GM19351 (cell line): ENCODE data around the gene PIBF1.
"Not testable (repeated sequence)": the region's sequence is repeated elsewhere in the genome, so short reads cannot be mapped to it uniquely, and the experiment has no call there.

Experiments used
- ATAC-seq: cut with Tn5 transposase; IDR thresholded peaks from one replicate; pipeline ENCODE4 v1.9.1; 2021; ENCODE audit warnings: mild to moderate bottlenecking, moderate library complexity; ENCODE audit not compliant: unreplicated experiment

The PIBF1 gene

DNA sequence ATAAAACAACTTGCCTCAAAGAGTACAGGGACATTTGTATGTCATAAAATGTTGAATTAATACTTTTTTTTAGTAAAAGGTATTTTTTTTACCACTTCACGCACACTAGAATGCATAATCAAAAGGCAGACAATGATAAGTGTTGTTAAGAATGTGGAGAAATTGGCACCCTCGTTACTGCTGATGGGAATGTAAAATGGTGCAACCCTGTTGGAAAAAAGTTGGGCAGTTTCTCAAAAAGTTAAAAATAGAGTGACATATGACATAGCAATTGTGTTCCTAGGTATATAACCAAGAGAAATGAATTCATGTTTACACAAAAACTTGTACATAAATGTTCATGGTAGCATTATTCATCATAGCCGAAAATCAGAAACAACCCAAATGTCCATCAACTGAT is 109.5 kb downstream of the PIBF1 start:
- no peak for ATAC-seq

DNA sequence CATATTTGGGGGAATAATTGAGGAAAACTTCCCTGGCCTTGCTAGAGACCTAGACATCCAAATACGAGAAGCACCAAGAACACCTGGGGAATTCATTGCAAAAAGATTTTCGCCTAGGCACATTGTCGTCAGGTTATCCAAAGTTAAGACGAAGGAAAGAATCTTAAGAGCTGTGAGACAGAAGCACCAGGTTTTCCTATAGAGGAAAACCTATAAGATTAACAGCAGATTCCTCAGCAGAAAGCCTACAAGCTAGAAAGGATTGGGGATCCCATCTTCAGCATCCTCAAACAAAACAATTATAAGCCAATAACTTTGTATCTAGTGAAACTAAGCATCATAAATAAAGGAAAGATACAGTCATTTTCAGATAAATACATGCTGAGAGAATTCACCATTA is 114.9 kb downstream of the PIBF1 start:
- no peak for ATAC-seq

- not testable (repeated sequence) for ATAC-seq
These were observed 119.6 kb downstream of the PIBF1 start for GRCh38 chr13:72901546-72901945.

GRCh38 chr13:72908416-72908815 is 126.5 kb downstream of the PIBF1 start:
- no peak for ATAC-seq

GRCh38 chr13:72911981-72912380 is 130.0 kb downstream of the PIBF1 start:
- no peak for ATAC-seq

DNA sequence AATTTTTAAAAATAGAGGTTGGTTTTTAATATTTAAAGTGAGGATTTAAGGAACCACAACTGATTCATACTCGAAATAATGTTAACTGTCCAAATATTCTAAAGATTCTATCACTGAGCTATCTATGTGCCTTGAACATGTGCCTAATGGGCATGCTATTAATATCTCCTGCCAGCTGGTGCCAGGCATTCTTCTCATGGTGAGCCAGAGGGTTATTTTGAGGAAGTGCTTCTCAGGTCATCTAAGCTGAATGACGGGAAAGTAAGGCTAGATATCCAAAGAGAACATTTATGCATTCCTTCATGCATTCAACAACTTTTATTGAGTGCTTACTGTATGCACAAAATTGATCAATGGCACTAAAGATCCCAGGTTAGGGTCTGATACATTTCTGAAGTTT is 138.2 kb downstream of the PIBF1 start:
- no peak for ATAC-seq

DNA sequence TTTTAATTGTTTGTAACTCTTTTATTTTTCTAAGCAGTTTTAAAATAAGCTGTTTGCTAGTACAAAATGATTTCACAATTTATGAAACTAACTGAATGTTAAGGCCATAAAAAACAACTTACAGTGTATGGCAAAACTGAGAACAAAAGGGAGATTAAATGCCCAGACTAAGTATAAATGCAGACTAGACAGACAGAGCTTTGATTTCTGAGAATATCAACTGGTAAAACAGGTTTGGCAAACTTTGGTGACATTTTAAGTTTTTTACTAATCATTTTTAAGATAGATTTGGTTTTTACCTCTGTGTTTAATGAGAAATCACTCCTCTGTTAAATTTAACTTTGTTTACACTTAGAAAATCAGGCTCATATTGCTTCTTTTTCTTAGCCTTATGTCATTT is 149.4 kb downstream of the PIBF1 start:
- no peak for ATAC-seq

- no peak for ATAC-seq
These were observed 150.3 kb downstream of the PIBF1 start for GRCh38 chr13:72932250-72932649.

GRCh38 chr13:72946267-72946666 is 164.3 kb downstream of the PIBF1 start:
- ATAC-seq = not testable (repeated sequence)

DNA sequence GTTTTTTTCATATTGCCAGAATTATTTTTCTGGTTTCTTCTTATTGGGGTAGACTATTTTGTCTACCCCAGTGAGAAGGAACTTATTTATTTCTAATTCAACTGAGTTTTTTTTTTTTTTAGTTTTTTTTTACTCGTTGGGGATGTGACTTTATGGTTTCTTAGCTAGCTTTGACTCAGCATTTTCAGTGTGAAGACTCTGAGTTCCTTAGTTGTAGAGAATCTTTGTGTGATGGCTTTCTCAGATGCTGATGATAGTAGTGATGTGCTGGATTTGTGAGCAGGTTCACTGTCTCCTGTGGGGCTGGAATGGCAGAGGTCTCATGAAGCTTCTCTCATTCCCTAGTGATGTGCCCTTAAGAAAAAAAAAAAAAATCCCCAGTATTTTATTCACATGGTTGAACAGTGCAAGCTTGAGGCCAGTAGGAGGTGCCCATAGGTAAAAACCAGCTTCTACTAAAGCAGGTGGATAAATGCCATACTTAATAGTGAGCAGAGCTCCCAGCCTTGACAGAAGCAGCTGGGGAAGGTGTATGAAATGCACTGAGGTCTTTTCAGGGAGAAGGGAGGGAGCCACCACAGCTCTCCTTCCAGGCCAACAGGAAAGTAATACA is 170.7 kb downstream of the PIBF1 start:
- peak; percentile 38 for ATAC-seq

- ATAC-seq = no peak
These were observed 171.5 kb downstream of the PIBF1 start for GRCh38 chr13:72953391-72953965.

DNA sequence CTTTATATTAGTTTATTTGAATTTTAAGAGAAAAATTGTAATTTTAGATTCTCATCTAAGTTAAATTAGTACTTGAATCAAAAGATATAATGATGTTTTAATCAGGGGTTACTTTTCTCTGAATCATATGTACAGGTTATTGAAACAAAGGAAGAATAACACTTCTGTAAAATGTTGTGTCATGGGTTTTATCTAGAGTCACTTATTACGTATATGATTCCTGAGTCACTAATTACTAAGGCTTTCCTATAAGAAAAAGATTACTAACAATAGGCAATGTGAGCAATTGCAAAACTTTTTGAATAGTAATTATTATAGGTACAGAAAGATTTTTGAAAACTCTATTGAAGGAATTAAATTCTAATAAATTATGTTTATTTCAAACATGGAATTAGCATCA is 177.7 kb downstream of the PIBF1 start:
- no peak for ATAC-seq

GRCh38 chr13:72960114-72960513 is 178.2 kb downstream of the PIBF1 start:
- no peak for ATAC-seq

- no peak for ATAC-seq
These were observed 178.6 kb downstream of the PIBF1 start for GRCh38 chr13:72960541-72960940.

DNA sequence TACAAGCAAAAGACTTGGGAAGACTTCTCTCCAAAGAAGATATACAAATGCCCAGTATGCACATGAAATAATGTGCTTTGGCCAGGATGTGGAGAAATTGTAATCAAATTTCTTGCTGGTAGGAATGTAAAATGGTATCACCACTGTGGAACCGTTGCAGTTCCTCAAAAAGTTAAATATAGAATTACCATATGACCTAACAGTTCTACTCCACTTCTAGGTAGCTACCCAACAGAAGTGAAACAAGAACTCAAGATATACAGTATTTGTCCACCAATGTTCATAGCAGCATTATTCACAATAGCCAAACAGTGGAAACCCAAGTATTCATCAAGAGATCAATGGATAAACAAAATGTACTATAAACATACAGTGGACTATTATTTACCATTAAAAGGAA is 181.8 kb downstream of the PIBF1 start:
- ATAC-seq = peak; percentile 88

GRCh38 chr13:72970301-72970880 is 188.5 kb downstream of the PIBF1 start:
- no peak for ATAC-seq

DNA sequence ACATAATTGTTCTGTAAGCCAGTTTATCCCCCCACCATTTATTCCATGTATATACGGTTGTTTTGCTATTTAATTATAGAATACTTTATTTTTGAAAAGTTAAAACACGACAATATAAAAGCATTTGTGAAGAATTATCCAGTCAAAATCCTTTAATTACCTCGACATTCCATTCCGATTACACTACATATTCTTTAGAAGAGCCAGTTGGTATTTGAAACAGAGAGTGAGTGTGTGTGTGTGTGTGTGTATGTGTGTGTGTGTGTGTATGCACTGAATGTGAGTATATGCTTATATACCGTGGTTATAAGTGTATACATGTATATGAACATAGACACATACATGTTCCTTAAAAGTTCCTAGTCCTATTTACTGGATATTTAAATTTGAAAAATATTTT is 189.0 kb downstream of the PIBF1 start:
- no peak for ATAC-seq

GRCh38 chr13:72973234-72973633 is 191.3 kb downstream of the PIBF1 start:
- no peak for ATAC-seq

- no peak for ATAC-seq
These were observed 201.3 kb downstream of the PIBF1 start for GRCh38 chr13:72983085-72983768.

- ATAC-seq = no peak
These were observed 203.7 kb downstream of the PIBF1 start for GRCh38 chr13:72985610-72986009.

- no peak for ATAC-seq
These were observed 204.3 kb downstream of the PIBF1 start for GRCh38 chr13:72986197-72986596.

- ATAC-seq = no peak
These were observed 209.0 kb downstream of the PIBF1 start for GRCh38 chr13:72990953-72991352.
